Endometrial microvascular endothelial cells (primary cell): ENCODE data around the gene VSIG10L2. TPM values are rescaled to one million over a fixed set of nuclear protein-coding genes. Genes with fewer than 3 reads are reported as not detected.

Experiments
- in situ Hi-C: cut with HindIII; loops from 2 replicates; pipeline ENCODE4 v1.10.0; 2017; ENCODE audit warnings: low sequenced_read_pairs, low pct_unique_long_range_greater_than_20kb; ENCODE audit errors: inconsistent ontology term
- total RNA-seq: library from RNA; depleted of rRNA; stranded (reverse); fragments of >200 nt; gene quantifications from one replicate; pipeline ENCODE4 v1.2.3, GENCODE V29; 2015; ENCODE audit errors: inconsistent ontology term

The VSIG10L2 gene
- total RNA-seq, 1 donor from 2014 or later = not detected

GRCh38 chr11:125925804-125926203 is 20.0 kb upstream of the VSIG10L2 start:
- in situ Hi-C loops = loop anchor here (25.0 kb wide), 1 partner anchor 261 kb away; no protein-coding TSS in a partner anchor

DNA sequence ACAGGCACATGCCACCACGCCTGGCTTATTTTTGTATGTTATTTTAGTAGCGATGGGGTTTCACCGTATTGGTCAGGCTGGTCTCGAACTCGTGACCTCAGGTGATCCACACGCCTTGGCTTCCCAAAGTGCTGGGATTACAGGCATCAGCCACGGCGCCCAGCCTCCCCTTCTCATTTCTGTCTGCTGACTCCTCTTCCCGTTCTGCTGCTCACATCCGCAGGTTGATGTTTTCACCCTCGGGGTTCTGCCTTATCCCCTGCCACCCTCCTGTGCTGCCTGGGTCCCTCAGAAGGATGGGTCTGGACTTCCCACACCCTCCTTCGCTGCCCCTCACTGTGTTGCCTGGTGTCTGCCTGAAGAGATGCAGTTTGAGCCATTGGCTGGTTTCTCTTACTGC is 19.2 kb upstream of the VSIG10L2 start:
- in situ Hi-C loops = loop anchor here (25.0 kb wide), 1 partner anchor 261 kb away; no protein-coding TSS in a partner anchor

DNA sequence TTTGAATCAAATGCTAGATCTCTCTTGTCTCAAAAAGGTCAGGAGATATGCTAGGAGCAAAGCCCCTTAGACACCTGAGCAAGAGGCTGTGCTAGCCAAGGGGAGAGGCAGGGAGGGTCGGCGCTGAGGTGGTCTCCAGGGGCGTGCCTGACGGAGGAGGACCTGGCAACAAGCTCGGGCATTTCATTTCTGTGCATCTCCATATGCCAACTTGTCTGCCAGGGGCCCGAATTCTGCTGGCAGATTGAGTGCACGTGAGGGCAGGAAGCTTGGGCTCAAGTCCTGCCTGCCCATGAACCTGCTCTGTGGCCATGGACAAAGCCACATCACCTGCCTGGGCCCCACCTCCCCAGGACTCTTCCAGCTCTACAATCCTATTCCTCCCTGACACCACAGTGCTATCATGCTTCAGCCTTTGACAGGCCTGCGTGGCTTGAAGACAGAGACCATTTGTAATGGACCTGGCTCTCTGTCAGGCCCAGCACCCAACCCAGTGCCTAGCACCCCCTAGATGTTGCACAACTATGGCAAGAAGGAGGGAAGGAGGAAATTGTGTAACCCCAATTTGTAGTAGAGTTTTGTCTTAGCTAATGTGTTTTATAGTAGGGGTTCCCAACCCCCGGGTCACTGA is 16.3 kb upstream of the VSIG10L2 start:
- in situ Hi-C loops = loop anchor here (25.0 kb wide), 1 partner anchor 258 kb away; no protein-coding TSS in a partner anchor

- in situ Hi-C loops = loop anchor here (25.0 kb wide), 1 partner anchor 257 kb away; no protein-coding TSS in a partner anchor
Observed at GRCh38 chr11:125930076-125930450, 15.8 kb upstream of the VSIG10L2 start.

DNA sequence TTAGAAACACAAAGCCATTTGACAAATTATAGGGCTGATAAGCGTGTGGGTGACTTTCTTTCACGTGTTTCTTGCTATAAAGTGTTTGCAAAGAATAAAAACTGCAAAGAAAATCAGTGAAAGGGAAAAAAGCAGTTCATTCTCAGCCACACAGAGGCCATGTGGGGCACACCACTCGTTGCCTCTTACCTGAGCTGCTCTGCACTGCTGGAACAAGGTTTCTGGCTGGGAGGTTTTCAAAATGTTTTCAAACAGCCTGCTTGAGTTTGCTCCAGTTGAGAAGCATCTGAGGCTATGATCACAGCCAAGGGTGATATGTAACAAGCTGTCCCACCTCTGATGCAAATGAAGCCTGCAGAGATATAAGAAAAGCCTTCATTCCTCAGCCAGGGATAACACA is 14.7 kb upstream of the VSIG10L2 start:
- in situ Hi-C loops = loop anchor here (25.0 kb wide), 1 partner anchor 256 kb away; no protein-coding TSS in a partner anchor

- in situ Hi-C loops = loop anchor here (25.0 kb wide), 1 partner anchor 256 kb away; no protein-coding TSS in a partner anchor
Observed at GRCh38 chr11:125931668-125932067, 14.2 kb upstream of the VSIG10L2 start.

GRCh38 chr11:125932301-125932700 is 13.5 kb upstream of the VSIG10L2 start:
- in situ Hi-C loops = loop anchor here (25.0 kb wide), 1 partner anchor 255 kb away; no protein-coding TSS in a partner anchor

DNA sequence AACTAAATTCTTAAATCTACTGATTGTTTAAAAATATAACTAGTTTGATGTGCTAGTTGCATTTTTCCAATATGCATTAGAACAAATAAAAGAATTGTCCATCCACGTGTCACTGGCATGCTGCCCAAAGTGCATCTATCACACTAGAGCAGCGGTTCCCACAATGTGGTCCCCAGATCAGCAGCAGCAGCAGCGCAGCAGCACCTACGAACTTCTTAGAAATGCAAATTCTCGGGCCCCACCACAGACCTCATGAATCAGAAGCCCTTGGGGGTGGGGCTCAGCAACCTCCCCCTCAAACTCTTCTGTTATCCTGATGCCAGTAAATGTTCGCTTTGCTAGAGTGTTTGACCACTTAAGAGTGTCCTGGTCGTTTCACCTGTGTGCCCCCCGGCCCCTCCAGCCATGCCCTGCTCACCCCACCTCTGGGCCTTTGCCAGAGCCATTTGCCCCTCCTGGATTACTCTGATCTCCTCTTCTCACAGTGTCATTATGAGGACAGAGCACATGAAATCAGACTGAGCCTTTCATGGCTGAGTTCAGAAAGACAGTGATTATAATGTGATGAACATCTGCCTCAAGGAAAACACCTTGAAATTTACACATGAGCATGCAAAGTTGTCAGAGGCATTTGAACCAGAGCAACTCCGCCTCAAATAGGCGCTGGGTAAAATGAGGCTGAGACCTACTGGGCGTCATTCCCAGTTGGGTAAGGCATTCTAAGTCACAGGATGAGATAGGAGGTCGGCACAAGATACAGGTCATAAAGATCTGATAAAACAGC is 12.6 kb upstream of the VSIG10L2 start:
- in situ Hi-C loops = loop anchor here (25.0 kb wide), 1 partner anchor 254 kb away; no protein-coding TSS in a partner anchor

- in situ Hi-C loops = loop anchor here (25.0 kb wide), 1 partner anchor 253 kb away; no protein-coding TSS in a partner anchor
Observed at GRCh38 chr11:125934473-125934872, 11.4 kb upstream of the VSIG10L2 start.

- in situ Hi-C loops = loop anchor here (25.0 kb wide), 1 partner anchor 252 kb away; no protein-coding TSS in a partner anchor
Observed at GRCh38 chr11:125935056-125935455, 10.8 kb upstream of the VSIG10L2 start.

- in situ Hi-C loops = loop anchor here (25.0 kb wide), 1 partner anchor 252 kb away; no protein-coding TSS in a partner anchor
Observed at GRCh38 chr11:125935618-125936199, 10.1 kb upstream of the VSIG10L2 start.

DNA sequence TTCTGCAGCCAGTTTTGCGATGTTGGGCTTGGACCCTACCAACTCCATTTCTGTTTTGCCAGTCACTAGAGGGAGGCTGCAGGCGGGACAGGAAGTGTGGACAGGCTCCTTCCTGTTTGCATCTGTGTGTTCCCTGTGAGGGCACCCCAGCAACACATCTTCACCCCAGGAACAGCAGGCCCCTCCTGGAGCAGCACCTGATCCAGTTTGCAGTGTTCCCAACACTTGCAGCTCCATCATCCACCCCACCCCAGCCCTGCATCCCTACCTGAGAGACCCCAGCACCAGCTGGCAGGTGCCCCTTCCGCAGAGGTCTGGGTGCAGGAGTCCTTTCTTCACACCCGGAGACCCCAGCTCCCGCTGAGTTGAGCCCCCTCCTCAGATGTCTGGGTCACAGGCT is 7.4 kb upstream of the VSIG10L2 start:
- in situ Hi-C loops = loop anchor here (25.0 kb wide), 1 partner anchor 249 kb away; no protein-coding TSS in a partner anchor

GRCh38 chr11:125939081-125939521 is 6.7 kb upstream of the VSIG10L2 start:
- in situ Hi-C loops = loop anchor here (25.0 kb wide), 1 partner anchor 248 kb away; no protein-coding TSS in a partner anchor

DNA sequence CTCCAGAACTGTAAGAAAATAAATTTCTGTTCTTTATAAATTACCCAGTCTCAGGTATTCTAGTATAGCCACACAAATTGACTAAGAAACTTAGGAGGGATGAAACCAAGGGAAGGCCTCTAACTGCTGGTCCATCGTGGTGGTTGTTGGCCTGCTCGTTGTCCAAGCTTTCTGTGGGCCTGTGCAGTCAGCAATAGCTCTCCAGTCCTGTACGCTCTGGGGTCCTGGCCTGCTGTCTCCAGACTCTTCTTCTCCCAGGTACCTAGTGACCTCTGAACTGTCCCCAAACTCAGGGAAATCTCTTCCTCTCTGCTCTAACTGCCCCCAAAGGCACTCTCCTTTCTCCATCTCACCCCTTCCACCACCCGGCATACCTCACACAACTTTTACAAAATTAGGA is 5.7 kb upstream of the VSIG10L2 start:
- in situ Hi-C loops = loop anchor here (25.0 kb wide), 1 partner anchor 247 kb away; no protein-coding TSS in a partner anchor

- in situ Hi-C loops = loop anchor here (25.0 kb wide), 1 partner anchor 246 kb away; no protein-coding TSS in a partner anchor
Observed at GRCh38 chr11:125941267-125941618, 4.6 kb upstream of the VSIG10L2 start.

DNA sequence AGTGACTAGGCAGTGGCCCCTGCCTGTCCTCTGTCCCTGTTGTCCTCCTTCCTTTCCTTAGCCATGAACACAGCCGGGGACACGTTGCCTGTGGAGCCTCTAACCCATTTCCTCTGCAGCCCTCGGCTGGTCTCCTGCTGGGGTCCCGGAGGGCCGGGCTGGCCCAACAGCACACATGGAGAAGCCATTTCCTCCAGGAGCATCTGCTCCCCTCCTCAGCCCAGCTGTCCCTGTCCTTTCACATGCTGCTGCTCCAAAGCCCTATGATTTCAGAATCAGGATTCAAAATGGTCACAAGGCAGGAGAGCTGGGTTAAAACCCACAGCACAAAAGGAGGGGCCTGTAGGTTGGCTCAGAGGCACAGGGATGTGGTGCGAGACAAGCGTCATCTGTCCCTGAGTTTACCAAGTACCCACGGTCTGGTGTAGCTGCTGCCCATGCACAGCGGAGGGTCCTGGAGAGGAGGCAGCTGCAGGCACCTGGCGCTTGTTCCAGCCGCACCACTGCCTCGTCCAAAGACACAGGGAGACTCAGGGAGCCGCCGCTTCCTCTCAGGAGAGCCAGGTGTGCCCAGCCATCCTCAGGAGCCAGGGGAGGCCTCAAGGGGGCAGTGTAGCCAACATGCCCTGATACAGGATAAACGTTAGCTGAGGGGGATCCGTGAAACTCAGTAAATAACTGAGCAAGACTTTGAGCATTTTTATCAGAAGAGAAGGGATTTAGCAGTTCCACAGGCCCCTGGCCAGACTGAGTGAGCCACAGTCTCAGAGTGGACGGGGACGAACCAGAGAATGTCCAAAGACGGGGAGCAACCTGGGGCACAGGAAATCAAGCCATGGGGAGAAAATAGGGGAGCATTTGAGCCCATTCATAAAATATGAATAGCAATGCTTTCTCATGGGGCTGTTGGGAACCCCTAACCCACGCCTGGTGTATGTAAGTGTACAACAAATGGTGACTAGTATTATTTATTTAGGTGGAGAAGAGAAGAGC is 3.9 kb upstream of the VSIG10L2 start:
- in situ Hi-C loops = loop anchor here (25.0 kb wide), 1 partner anchor 245 kb away; no protein-coding TSS in a partner anchor

DNA sequence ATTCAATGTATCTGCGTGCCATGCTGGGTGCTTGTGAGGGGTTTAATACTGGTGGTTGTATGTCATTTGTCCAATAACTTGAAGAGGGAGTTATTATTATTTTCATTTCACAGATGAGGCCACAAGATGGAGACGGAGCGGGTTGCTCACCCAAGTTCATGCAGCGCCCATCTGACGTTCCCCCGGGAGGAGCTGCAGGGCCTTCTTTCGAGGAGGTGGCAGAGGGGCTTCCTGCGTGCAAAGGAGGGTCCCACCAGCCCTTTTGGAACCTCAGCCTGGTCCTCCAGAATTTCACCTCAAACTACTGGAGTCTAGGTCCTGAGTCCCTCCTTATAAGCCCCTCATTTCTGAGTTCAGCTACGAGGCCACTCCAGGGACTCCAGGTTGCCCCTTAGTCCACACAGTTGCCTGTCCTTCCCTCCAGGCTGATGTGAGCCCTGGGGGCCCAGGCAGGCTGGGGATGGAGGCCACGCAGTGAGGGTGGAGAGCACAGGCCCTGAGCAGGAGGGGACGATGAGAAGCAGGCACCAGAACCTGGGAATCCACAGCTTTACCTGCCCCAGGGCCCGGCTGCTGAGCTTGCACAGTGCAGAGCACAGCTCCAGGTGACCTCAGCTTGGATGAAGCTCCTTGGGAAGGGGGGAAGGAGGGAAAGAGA is 2.9 kb upstream of the VSIG10L2 start:
- in situ Hi-C loops = loop anchor here (25.0 kb wide), 1 partner anchor 244 kb away; no protein-coding TSS in a partner anchor
